ENCODE measurements around the gene MIX23.

MIX23 gene

GRCh38 chr3:122313281-122313680, 69.8 kb downstream of the MIX23 start:
- no peak overlapping the region for H3K4me3 ChIP-seq (ENCODE audit: low read depth, low read length)
- H3K9me3 ChIP-seq (ENCODE audit: severe bottlenecking): no peaks in the 10 kb centered on the region
- no peak overlapping the region for H3K27ac ChIP-seq
- no peak for DNase-seq
- peaks cover 9% of the 10 kb centered on the region for H3K27me3 ChIP-seq (ENCODE audit: insufficient read depth, low read depth, severe bottlenecking)
- TF ChIP-seq CTCF (IDR thresholded peaks at IDR 0.05; ENCODE audit: low read depth, low read length): no peak
- H3K36me3 ChIP-seq: no peaks in the 10 kb centered on the region

- no peak for TF ChIP-seq CTCF (IDR thresholded peaks at IDR 0.05; ENCODE audit: low read depth, low read length)
- no peaks in the 10 kb centered on the region for H3K36me3 ChIP-seq
- DNase-seq: no peak
- H3K27ac ChIP-seq: no peak overlapping the region
- peaks cover 9% of the 10 kb centered on the region for H3K27me3 ChIP-seq (ENCODE audit: insufficient read depth, low read depth, severe bottlenecking)
- H3K9me3 ChIP-seq (ENCODE audit: severe bottlenecking): no peaks in the 10 kb centered on the region
- no peak overlapping the region for H3K4me3 ChIP-seq (ENCODE audit: low read depth, low read length)
These were observed 70.2 kb downstream of the MIX23 start for GRCh38 chr3:122312826-122313225.

GRCh38 chr3:122310361-122310760, 72.7 kb downstream of the MIX23 start:
- H3K36me3 ChIP-seq: no peaks in the 10 kb centered on the region
- DNase-seq: no peak

More at GRCh38 chr3:122310361-122310760, 72.7 kb downstream of the MIX23 start:
- H3K27ac ChIP-seq: no peak overlapping the region
- H3K27me3 ChIP-seq (ENCODE audit: insufficient read depth, low read depth, severe bottlenecking): peaks cover 6% of the 10 kb centered on the region
- no peaks in the 10 kb centered on the region for H3K9me3 ChIP-seq (ENCODE audit: severe bottlenecking)
- no peak overlapping the region for H3K4me3 ChIP-seq (ENCODE audit: low read depth, low read length)
- no peak for TF ChIP-seq CTCF (IDR thresholded peaks at IDR 0.05; ENCODE audit: low read depth, low read length)
